Astrocyte (in vitro differentiated cells and primary cell): Measurements from ENCODE around the gene UGT1A3.

Experiments
- EZH2 ChIP-seq: IDR thresholded peaks from 2 replicates; pipeline ENCODE4 v1.6.1; 2012; ENCODE audit warnings: mild to moderate bottlenecking, low read length, inconsistent platforms; ENCODE audit not compliant: insufficient read depth
- TF ChIP-seq, protein P1 (sequence below): IDR thresholded peaks from 2 replicates; pipeline ENCODE4 v1.5.1; 2011; ENCODE audit warnings: low read depth, mild to moderate bottlenecking, inconsistent platforms, low read length, moderate library complexity; ENCODE audit not compliant: insufficient read depth

DNA sequence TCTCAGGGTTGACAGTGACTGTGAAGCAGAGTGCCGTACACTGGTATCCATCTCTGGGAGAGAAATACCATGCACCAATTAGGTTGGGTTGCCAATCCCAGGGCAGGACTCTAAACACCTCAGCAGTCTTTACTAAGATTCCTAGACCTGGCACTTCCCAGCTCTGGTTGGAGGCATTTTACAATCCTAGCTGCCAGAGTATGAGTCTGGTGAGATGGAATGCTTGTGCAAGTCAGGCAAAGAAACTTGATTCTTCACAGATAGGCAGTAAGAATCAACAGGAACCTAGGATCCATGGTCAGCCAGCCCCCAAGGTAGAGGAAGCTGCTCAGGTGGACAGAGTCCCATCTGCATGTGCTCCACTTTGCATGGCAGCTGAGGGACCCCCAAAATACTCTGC, 22.1 kb upstream of the UGT1A3 start:
- TF ChIP-seq, protein P1, sequence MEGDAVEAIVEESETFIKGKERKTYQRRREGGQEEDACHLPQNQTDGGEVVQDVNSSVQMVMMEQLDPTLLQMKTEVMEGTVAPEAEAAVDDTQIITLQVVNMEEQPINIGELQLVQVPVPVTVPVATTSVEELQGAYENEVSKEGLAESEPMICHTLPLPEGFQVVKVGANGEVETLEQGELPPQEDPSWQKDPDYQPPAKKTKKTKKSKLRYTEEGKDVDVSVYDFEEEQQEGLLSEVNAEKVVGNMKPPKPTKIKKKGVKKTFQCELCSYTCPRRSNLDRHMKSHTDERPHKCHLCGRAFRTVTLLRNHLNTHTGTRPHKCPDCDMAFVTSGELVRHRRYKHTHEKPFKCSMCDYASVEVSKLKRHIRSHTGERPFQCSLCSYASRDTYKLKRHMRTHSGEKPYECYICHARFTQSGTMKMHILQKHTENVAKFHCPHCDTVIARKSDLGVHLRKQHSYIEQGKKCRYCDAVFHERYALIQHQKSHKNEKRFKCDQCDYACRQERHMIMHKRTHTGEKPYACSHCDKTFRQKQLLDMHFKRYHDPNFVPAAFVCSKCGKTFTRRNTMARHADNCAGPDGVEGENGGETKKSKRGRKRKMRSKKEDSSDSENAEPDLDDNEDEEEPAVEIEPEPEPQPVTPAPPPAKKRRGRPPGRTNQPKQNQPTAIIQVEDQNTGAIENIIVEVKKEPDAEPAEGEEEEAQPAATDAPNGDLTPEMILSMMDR, result no peak
- no peak for TF ChIP-seq EZH2
